Breast epithelium (tissue), 3 donors: ENCODE results near the gene DSCAM.

ENCODE experiments used
- CTCF ChIP-seq, 3 donors: fragments of 450-650 bp; IDR thresholded peaks; one replicate each; pipeline ENCODE4 v1.5.1; 2016 to 2017; ENCODE audit warnings: antibody characterized with exemption in 3 of 3, mild to moderate bottlenecking in 3 of 3, moderate library complexity in 3 of 3
- POLR2A ChIP-seq: fragments of 450-650 bp; IDR thresholded peaks from one replicate; pipeline ENCODE4 v1.6.1; 2016; ENCODE audit warnings: antibody characterized with exemption, mild to moderate bottlenecking, moderate library complexity

- TF ChIP-seq POLR2A (no peak), CTCF (IDR thresholded peaks at IDR 0.05) (no peak)
Measured at GRCh38 chr21:40752125-40752524, 94.8 kb downstream of the DSCAM start.
